GM19035 (cell line): ENCODE data around the gene PPP1R16B.
A peak's percentile ranks its signal among the peaks of the same experiment; 100 is the strongest.

Experiments
- ATAC-seq: cut with Tn5 transposase; IDR thresholded peaks from one replicate; pipeline ENCODE4 v1.9.1; 2021; ENCODE audit not compliant: unreplicated experiment

The PPP1R16B gene

DNA sequence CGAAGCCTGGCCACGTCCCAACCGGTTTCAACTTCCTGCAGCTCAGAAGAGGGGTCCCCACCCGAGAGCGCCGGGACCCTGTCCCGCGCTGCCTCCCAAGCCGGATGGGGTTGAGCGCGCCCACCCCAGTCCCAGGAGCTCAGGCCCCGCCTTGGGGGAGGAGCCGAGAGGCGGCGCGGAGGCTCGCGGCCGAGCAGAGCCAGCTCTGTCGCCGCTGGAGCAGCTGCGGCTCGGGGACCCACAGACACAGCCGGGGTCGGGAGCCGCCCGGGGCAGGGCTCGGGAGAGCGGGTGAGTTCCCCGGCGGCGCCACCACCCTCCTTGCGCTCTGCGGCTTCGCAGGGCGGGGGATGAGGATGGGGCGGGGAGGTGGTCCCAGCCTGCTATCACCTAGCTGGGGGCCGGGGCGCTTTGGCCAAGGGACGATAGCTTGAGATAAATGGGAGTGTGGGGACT, at the start of gene PPP1R16B:
Gene PPP1R16B, plus strand, starts transcription at position 196 of the 456 bp plus-strand sequence. CDS start 30,229 bp downstream, outside the sequence.
- peak; percentile 42 for ATAC-seq

DNA sequence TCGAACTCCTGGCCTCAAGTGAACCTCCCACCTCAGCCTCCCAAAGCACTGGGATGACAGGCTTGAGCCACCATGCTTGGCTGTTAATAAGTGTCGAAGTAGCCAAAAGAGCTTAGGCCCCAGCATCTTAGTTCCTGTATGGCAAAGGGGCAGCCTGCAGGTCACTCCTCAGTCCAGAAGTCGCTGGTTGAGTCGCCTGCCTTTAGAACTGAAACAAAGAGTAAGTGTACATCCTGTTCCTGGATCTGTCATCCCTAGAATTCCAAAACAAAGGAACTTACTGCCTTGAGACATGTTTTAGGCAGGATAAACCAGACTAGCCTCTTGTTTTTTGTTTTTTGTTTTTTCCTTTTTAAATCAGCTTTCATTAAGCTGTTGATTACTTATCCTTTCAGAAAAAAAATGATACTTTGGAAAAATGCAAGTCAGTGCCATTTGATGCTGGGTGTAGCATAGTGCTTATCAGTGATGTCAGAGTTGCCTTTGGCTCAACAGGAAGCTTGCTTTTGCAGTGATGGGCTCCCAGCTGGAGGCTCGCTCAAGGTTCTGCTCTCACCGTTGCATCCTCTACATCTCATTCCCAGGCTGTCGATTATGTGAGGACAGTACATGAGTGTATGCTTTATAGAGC, 48.2 kb upstream of the PPP1R16B start:
- no peak for ATAC-seq

DNA sequence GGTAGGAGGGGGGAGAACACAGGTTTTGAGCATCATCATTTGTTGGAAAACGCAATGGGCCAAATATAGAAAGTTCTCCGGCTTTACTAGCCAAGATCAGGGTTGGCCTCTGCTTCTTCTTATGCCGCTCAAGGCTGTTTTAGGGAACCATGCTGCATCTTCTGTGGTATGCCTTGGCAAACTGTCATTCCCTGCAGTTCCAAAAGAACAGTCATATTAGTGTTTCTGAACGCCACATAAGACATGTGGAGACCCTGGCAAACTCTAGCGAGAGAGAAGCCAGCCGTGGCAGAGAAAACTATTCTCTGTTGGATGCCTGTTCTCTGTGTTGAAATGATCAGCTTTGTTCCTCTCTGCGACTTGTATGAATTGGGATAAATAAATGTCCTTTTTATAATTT, 46.4 kb upstream of the PPP1R16B start:
- ATAC-seq: no peak

GRCh38 chr20:38760978-38761377, 44.5 kb upstream of the PPP1R16B start:
- no peak for ATAC-seq

DNA sequence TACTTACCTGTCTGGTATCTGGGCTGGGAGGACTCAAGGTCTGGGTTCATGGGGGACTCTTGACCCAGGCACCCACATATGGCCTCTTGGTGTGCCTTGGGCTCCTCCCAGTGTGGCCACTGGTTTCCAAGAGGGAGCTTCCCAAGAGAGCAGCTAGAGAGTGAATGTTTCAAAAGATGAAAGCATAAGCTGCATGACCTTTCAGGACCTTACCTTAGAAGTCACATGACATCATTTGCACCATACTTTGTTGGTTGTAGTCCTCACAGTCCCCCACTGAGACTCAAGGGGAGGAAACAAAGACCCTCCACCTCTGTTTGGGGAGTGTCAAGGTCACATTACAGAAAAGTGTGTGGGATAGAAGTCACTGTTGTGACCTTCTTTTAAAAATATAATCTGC, 43.3 kb upstream of the PPP1R16B start:
- ATAC-seq: no peak

GRCh38 chr20:38763616-38764015, 41.9 kb upstream of the PPP1R16B start:
- ATAC-seq: no peak

- no peak for ATAC-seq
Measured at GRCh38 chr20:38764567-38765318, 40.8 kb upstream of the PPP1R16B start.

DNA sequence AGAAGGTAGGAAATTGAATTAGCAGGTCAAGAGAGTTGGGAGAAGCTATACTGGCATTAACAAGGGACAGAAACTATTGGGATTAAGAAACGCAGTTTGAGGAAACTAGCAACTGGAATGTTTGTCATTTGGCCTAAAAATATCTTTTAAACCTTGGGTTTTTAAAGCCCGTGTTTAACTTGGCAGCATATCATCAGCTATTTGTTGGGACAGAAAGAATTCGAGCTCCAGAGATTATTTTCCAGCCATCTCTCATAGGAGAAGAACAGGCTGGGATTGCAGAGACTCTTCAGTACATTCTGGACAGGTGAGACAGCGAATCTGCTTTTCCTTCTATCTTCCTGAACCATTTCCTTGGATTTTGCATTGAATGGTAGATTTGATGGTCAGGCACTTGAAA, 39.4 kb upstream of the PPP1R16B start:
- no peak for ATAC-seq

GRCh38 chr20:38769376-38770295, 35.9 kb upstream of the PPP1R16B start:
- ATAC-seq: no peak

GRCh38 chr20:38770546-38770945, 35.0 kb upstream of the PPP1R16B start:
- no peak for ATAC-seq

DNA sequence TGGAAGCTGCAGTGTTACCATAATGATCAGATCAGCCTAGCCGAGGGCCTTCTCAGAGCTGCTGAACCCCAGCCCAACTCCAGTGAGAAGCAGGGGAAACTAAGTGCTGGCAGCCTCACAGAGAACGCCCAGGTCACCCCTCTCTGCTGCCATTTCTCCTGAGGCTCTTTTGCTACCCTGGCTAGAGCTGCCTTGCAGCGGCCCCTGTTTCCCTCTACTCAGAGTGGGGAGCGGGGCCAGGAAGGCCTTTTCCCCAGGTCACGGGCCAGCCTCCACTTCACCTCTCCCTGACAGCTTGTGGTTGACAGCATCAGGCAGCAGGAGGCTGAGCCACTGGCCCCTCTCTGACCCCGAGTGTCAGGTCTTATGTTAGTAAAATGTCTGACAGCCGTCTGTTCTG, 34.5 kb upstream of the PPP1R16B start:
- no peak for ATAC-seq

- no peak for ATAC-seq
Measured at GRCh38 chr20:38771621-38772020, 33.9 kb upstream of the PPP1R16B start.

GRCh38 chr20:38774167-38774566, 31.3 kb upstream of the PPP1R16B start:
- ATAC-seq: no peak

DNA sequence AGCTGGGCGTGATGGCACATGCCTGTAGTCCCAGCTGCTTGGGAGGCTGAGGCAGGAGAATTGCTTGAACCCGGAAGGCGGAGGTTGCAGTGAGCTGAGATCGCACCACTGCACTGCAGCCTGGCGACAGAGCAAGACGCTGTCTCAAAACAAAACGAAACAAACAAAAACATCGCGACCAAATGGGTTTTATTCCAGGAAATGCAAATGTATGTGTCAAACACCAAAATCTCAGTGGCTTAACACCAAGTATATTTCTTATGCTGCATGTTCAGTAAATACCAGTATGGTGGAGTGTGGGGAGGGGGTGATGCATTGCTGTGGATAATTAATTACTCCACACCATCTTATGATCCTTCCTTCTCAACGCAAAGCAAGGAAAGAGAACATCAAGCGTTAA, 29.1 kb upstream of the PPP1R16B start:
- no peak for ATAC-seq

GRCh38 chr20:38779247-38780097, 26.0 kb upstream of the PPP1R16B start:
- ATAC-seq: no peak

DNA sequence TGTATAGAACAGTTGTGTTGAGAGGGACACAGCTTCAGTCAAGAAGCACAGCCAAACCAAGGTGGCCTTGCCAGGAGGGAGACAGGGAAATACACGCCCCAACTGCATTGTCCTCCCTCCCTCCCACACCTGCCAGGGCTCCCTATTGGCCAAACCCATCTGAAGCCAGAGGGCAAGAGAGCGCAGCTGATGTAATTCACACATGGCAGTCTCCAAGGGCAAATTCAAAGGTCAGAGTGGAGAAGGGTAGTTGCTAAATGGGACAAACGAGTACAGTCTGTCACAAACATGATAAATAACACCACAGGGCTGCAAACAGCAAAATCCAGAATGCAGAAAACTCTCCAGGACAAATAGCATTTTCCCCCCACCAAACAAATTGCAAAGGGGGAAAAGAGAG, 23.2 kb upstream of the PPP1R16B start:
- ATAC-seq: no peak

- no peak for ATAC-seq
Measured at GRCh38 chr20:38787870-38788269, 17.6 kb upstream of the PPP1R16B start.

- no peak for ATAC-seq
Measured at GRCh38 chr20:38789503-38790199, 15.8 kb upstream of the PPP1R16B start.

DNA sequence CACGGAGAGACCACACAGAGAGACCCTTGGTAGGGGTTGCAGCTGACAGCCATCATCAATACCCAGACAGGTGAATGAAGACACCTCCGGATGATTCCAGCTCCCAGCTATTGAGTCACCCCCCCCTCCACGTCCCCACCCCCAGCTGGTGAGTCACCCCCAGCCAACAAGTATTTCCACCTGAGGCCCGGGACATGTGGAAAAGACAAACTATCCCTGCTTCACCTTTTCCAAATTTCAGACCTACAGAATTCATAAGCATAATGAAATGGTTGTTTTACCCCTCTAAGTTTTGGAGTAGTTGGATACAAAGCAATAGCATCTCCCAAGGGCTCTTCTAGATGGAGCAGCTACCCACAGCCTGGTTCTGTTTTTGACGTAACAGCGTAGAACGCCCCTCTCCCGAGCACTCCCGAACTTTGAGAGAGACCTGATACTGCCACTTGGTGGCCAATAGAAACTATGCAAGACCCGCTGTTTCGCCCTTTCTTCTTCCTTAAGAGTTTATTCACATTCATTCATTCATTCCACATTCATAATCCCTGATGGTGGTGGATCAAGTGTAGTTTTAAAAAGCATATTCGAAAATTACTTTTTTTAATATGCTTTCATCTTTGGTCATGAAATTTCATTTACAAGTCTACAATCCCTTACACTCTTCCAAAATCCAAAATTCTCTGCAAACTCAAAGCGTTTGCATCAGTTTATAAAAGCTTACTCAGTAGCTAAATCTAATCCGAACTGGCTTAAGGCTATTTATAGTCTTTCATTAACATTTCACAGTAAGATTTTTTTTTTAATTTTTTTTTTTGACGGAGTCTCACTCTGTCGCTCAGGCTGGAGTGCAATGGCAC, 15.1 kb upstream of the PPP1R16B start:
- ATAC-seq: no peak
